ENCODE results near the gene MAK.
"Not testable (repeated sequence)": the region's sequence is repeated elsewhere in the genome, so short reads cannot be mapped to it uniquely, and the experiment has no call there.

MAK gene

DNA sequence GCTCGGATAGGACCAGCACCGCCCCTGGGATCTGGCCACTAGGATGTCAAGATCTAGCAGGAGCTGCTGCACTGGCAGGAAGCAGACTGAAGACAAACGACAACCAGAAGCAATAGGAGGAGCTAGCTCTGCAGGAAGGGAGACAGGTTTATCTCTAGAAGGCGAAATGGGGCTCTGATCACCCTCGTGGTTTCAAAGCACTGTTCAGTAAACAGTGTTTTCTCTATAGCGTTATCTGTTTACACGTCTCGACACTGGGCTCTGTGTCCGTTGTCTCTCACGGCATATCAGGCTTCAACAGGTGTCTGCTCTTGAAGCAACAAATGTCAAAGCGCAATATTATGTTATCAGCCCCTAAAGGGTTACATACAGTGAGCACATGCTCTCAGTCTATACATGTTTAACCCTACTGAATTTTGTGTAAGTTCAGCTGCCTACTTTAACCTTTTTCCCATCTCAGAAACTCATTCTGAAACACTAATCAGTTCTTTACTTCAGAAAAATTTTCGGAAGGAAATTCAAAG is 66.9 kb downstream of the MAK start:
- no peak for DNase-seq

- DNase-seq: no peak
Observed at GRCh38 chr6:10769419-10769818, 68.9 kb downstream of the MAK start.

DNA sequence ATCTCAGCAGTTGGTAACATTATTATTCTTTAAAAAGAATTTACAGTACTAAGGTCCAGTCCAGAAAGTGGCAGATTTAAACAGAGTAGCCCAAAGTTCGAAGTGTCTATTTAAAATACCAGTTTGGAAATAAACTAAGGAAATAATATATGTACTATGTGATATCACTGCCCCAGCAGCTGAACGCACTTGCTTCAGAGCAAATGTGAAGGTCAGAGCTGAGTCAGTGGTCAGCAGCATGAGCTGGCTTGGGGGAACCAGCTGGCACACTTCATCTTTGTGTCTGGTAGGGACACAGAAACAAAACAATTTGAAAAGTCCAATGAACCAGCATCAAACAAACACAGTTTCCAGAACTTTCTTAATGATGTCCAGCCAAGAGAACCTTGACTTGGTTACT is 75.3 kb downstream of the MAK start:
- no peak for DNase-seq

GRCh38 chr6:10759884-10760329 is 78.4 kb downstream of the MAK start:
- DNase-seq: peak; percentile 28

DNA sequence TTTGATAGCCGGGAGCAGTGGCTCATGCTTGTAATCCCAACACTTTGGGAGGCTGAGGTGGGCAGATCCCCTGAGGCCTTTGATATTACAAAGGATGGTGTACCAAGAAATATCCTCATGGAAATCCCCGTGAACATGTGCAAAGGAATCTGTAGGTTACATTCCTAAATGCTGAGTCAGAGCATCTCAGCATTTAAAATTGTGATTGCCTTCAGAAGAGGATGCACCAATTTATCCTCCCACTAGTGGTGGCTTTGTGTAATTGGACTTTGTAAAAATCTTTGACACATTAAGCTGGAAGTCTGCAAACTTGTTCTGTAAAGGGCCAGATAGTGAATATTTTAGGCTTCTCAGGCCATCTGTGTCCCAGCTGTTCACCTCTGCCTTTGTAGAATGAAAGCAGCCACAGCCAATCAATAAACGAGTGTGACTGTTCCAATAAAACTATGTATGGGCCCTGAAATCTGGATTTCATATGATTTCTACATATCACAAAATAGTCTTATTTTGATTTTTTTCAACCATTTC is 79.0 kb downstream of the MAK start:
- DNase-seq: no peak

GRCh38 chr6:10756085-10756484 is 82.3 kb downstream of the MAK start:
- DNase-seq: no peak

DNA sequence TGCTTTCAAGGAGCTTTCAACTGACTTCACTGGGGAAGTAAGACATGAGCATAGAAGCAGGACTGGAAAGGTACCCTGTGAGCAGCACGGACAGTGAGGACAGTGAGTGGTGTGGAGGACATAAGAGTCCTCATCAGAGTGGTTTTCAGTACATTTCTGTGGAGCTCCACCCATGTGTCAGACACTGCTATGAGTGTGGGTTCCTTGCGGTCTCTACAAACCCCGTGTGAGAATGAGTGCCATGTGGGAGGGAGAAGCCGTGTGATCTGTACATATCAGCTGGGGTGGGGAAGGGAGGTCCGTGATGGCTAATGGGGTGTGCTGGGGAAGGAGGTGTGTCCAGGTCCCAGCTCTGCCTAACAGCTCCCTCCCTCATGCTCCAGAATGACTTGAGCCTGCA is 86.6 kb downstream of the MAK start:
- DNase-seq: not testable (repeated sequence)

DNA sequence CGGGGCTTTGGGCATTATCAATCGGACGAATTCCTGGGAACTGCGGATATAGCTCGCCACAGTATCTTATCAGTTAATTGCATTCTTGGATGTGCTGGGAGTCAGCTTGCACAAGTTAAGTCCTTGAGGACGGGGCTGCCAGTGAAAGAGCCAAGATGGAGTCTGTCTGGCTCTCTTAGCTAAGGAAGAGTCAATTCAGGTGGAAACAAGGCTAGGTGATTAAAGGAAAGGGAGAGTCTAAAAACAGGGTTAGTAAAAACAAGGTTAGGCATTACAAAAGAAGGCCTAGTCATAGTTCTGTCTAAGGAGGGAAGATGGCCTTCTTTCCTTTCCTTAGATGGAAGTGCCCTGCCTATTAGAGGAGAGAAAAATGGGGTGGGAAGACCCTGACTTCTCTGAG is 87.8 kb downstream of the MAK start:
- not testable (repeated sequence) for DNase-seq

DNA sequence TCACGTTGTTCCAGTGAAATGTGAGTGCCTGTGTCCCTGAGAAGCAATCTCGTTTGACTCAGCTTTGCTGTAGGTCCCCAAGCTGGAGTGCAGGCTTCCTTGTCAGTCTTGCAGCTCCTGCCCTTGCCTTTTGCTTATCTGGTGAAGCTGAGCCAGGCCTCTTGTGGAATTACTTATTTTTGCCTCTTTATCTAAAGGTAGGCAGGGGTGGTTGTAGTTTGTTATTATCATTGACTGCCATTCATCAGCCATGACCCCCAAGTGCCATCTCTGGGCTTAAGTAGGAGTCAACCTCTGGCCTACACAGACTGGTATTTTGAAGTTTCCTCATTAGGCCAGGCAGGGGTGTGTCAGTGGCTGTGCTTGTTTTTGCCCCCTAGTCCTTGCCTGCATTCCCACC is 88.6 kb downstream of the MAK start:
- DNase-seq: no peak

GRCh38 chr6:10747251-10747972 is 90.9 kb downstream of the MAK start, which contains the start of gene TMEM14B:
TMEM14B (plus strand) TSS chr6:10747805; CDS start chr6:10749246, 1,441 bp downstream.
- peak; percentile 93 for DNase-seq

DNA sequence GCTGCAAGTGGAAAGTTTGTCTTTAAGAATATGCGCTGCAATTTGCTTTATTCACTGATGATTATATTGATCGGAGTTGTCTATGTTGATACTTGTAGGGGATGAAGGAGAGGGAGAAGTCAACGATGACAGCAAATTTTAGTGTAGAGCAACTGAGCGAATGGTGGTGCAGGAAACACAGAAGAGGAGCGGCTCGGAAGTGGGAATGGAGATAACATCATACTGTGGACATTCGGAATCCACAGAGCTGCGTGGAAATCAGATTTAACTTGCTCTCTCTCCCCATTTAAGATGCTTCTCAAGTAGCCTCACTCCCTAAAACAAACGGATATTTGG is 91.5 kb downstream of the MAK start:
- no peak for DNase-seq

GRCh38 chr6:10745116-10745515 is 93.2 kb downstream of the MAK start:
- no peak for DNase-seq

GRCh38 chr6:10743515-10743914 is 94.8 kb downstream of the MAK start:
- no peak for DNase-seq

DNA sequence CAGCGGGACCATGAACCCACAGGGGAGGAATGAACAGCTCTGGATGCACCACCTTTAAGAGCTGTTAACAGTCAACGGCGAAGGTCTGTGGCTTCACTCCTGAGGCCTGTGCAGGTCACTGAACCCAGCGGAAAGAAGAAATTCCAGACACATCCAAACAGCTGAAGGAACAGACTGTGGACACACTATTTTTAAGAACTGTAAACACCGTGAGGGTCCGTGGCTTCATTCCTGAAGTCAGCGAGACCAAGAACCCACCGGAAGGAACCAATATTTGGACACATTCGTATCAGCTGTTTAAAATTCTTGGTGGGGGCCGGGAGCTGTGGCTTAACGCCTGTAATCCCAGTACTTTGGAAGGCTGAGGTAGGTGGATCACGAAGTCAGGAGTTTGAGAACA is 96.1 kb downstream of the MAK start:
- no peak for DNase-seq

GRCh38 chr6:10741643-10742042 is 96.7 kb downstream of the MAK start:
- not testable (repeated sequence) for DNase-seq

- DNase-seq: no peak
Observed at GRCh38 chr6:10740061-10740460, 98.3 kb downstream of the MAK start.

GRCh38 chr6:10736731-10737130 is 101.6 kb downstream of the MAK start:
- no peak for DNase-seq

- DNase-seq: no peak
Observed at GRCh38 chr6:10733863-10734262, 104.5 kb downstream of the MAK start.

GRCh38 chr6:10733151-10733715 is 105.1 kb downstream of the MAK start:
- DNase-seq: no peak

DNA sequence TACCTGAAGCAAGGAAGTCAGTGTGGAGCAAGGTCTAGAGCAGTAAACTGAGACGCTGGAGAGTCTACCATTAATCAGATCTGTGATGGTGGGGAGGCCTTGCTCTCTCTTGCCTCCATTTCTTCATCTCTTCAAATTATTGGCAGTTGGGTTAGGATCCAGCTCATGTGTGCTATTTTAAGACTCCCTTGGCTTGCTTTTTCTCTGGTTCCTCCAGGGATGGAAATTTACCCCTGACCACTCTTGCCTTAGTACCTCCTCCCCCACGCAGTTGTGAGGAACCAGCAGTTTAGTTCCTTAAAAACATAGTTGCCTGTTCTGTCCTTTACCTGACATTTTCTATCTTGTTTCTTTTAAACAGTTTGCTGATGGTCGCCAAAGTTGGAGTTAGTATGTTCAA is 108.1 kb downstream of the MAK start:
- no peak for DNase-seq

- DNase-seq: no peak
Observed at GRCh38 chr6:10725716-10726115, 112.6 kb downstream of the MAK start.

DNA sequence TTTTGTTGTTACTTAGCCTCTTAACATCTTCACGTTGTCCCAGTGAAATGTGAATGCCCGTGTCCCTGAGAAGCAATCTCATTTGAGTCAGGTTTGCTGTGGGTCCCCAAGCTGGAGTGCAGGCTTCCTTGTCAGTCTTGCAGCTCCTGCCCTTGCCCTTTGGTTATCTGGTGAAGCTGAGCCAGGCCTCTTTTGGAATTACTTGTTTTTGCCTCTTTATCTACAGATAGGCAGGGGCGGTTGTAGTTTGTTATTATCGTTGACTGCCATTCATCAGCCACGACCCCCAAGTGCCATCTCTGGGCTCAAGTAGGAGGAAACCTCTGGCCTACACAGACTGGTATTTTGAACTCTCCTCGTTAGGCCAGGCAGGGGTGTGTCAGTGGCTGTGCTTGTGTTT is 113.3 kb downstream of the MAK start:
- no peak for DNase-seq

DNA sequence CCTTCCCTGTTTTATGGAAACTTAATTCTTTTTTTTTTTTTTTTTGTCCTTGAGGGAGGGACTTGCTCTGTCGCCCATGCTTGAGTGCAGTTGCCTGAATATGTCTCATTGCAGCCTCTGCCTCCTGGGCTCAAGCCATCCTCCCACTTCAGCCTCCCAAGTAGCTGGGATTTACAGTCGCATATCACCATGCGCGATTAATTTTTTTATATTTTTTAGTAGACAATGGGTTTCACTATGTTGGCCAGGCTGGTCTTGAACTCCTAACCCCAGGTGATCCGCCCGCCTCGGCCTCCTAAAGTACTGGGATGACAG is 114.8 kb downstream of the MAK start:
- DNase-seq: no peak

DNA sequence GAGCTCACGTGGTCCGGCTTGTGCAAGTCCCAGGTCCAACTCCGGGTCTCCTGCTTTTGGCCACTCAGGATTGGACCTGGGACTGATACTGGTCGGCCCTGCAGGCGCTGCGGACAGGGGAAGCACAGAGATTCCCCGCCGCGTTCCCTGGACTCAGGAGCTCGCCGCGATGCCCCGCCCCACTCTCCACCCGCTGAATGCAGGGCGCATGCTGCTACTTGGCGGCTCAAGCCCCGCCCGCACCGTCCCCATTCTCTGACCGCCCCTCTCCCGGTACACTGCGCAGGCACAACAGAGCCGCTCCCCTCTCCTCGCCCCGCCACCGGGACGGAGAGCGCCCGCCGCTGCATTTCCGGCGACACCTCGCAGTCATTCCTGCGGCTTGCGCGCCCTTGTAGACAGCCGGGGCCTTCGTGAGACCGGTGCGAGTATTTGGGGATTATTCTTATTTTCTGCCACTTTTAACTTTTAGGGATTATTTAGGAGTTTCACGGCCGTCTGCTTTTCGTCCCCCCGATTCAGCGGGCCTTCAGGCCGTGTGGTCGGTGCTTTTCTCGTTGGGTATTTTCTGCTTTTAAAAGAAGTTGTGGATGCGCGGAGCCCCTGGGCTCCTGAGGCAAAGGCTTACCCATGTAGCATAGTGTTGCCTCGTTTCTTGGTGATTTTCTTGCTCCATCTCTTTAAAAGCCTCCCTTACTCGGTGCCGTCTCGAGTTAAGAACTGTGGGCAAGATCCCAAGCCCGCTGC is 115.3 kb downstream of the MAK start, which contains the start of gene TMEM14C:
TMEM14C (plus strand) TSS at position 251 of the 747 bp plus-strand sequence. CDS start 1,544 bp downstream, outside the sequence.
- DNase-seq: peak; percentile 91
